ENCODE results near the gene INAFM2.

DNA sequence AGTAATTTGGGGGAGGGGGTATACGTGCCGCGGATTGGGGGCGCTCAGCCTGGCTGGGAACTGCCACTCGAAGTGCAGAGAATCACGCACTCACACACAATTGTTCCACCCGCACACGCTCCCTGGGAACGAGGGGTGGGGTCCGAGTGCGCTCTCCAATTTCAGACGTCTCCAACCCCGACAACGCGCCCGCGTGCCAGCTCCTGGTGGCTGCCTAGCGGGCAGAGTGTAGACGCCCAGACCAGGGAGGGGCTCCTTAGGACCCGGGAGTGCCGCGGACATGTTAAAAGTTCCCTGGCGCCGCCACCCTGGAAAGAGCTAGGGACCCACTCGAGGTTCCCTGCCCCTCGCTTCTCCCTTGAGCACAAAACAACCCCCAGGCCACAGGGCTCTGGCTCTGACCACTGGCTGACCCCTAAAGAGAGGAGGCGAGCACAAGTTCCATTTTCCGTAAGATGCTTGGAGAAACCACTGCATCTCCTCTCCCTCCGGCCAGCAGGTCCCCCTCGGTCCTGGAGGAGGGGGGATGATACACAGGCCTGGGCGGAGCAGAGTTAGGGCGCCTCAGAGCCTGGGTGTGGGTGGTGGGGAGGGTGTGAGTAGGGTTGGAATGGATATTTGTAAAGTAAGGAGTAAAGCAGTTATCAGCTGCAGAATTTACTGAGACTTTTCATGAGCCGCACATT, 39.7 kb upstream of the INAFM2 start:
- TF ChIP-seq, protein P1, sequence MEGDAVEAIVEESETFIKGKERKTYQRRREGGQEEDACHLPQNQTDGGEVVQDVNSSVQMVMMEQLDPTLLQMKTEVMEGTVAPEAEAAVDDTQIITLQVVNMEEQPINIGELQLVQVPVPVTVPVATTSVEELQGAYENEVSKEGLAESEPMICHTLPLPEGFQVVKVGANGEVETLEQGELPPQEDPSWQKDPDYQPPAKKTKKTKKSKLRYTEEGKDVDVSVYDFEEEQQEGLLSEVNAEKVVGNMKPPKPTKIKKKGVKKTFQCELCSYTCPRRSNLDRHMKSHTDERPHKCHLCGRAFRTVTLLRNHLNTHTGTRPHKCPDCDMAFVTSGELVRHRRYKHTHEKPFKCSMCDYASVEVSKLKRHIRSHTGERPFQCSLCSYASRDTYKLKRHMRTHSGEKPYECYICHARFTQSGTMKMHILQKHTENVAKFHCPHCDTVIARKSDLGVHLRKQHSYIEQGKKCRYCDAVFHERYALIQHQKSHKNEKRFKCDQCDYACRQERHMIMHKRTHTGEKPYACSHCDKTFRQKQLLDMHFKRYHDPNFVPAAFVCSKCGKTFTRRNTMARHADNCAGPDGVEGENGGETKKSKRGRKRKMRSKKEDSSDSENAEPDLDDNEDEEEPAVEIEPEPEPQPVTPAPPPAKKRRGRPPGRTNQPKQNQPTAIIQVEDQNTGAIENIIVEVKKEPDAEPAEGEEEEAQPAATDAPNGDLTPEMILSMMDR (conservative IDR thresholded peaks at IDR 0.05; ENCODE audit: low read depth in 2 of 2) = no peak
- TF ChIP-seq CREB1 (CRISPR knock-in tag; IDR thresholded peaks at IDR 0.05; ENCODE audit: low read depth) (no peak), EZH2 (IDR thresholded peaks at IDR 0.05; ENCODE audit: low read depth, unreplicated experiment) (peak; percentile 72), REST (IDR thresholded peaks at IDR 0.05; ENCODE audit: unreplicated experiment) (no peak), POLR2AphosphoS5 (IDR thresholded peaks at IDR 0.05; ENCODE audit: low read depth) (no peak), EZH2phosphoT487 (IDR thresholded peaks at IDR 0.05; ENCODE audit: unreplicated experiment) (peak; percentile 22), ZNF462 (CRISPR knock-in tag; IDR thresholded peaks at IDR 0.05) (no peak)

Measured in GM23338 (cell line).